Mesodermal cell (in vitro differentiated cells): ENCODE data around the gene PIEZO1.

Source experiments
- H3K27ac ChIP-seq: 2 replicates; pipeline ENCODE4 v1.7.0; 2013; ENCODE audit warnings: mild to moderate bottlenecking, low read depth, low read length, moderate library complexity; ENCODE audit not compliant: severe bottlenecking
- H3K36me3 ChIP-seq: 2 replicates; pipeline ENCODE4 v1.7.1; 2013; ENCODE audit warnings: mild to moderate bottlenecking, low read length, moderate library complexity; ENCODE audit not compliant: control insufficient read depth, insufficient read depth
- H3K4me1 ChIP-seq: one replicate; pipeline ENCODE4 v1.7.1; 2013; ENCODE audit warnings: mild to moderate bottlenecking, low read length; ENCODE audit not compliant: insufficient read depth, control insufficient read depth, poor library complexity, severe bottlenecking
- H3K4me3 ChIP-seq: 2 replicates; pipeline ENCODE4 v1.7.0; 2013; ENCODE audit warnings: low read length, control low read depth, mild to moderate bottlenecking; ENCODE audit not compliant: insufficient read depth, poor library complexity, severe bottlenecking; ENCODE audit errors: extremely low read depth
- H3K9me3 ChIP-seq: 2 replicates; pipeline ENCODE4 v1.7.1; 2013; ENCODE audit warnings: mild to moderate bottlenecking, low read length, moderate library complexity; ENCODE audit not compliant: control insufficient read depth
- WGBS, 2 experiments: methylation state at CpG; one replicate each; pipeline ENCODE4 v1.1.5; 2013; ENCODE audit warnings: missing lambda C conversion rate in 2 of 2; ENCODE audit not compliant: insufficient coverage in 2 of 2; 5-methylcytosine and 5-hydroxymethylcytosine counted together

PIEZO1 gene

DNA sequence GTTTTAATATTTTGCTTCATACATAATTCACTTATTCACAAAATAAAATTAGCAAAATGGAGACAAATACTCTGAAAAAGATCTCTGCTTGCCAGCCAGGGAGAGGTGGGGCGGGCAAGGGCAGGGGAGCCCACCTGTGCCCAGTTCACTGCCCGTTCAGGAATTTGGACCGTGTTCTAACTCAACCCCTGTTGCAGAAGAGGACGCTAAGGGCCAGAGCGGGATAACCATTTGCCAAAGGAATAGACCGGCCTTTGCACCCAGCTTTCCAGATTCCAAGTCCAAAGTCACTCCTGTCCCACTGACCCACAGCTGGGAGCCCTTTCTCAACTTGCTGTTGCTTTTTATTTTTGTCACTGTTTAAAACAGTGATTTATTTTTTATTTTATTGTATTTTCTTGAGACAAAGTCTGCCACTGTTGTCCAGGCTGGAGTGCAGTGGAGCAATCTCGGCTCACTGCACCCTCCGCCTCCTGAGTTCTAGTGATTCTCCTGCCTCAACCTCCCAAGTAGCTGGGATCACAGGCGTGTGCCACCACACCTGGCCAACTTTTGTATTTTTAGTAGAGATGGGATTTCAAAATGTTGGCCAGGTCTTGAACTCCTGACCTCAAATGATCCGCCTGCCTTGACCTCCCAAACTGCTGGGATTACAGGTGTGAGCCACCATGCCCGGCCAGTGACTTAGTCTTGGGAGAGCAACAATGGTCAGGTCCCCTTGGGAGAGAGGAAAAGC lies 2.7 kb upstream of the PIEZO1 start:
- Histone ChIP-seq H3K4me3 (no peak overlapping the region), H3K27ac (no peak overlapping the region), H3K36me3 (no peaks in the 10 kb centered on the region), H3K9me3 (no peaks in the 10 kb centered on the region), H3K4me1 (peaks cover 25% of the 10 kb centered on the region)
- WGBS, 2 experiments = 91 to 95% methylated on average over 8 to 10 of the region's 11 CpGs

- Histone ChIP-seq H3K36me3 (no peaks in the 10 kb centered on the region), H3K4me1 (peaks cover 43% of the 10 kb centered on the region), H3K4me3 (peak overlapping the region; percentile 50), H3K27ac (peak overlapping the region; percentile 94), H3K9me3 (no peaks in the 10 kb centered on the region)
- 0 to 1% methylated on average over 18 to 27 of the region's 32 CpGs for WGBS, 2 experiments
Observed at GRCh38 chr16:88784856-88785105, 239 bp downstream of the PIEZO1 start.

DNA sequence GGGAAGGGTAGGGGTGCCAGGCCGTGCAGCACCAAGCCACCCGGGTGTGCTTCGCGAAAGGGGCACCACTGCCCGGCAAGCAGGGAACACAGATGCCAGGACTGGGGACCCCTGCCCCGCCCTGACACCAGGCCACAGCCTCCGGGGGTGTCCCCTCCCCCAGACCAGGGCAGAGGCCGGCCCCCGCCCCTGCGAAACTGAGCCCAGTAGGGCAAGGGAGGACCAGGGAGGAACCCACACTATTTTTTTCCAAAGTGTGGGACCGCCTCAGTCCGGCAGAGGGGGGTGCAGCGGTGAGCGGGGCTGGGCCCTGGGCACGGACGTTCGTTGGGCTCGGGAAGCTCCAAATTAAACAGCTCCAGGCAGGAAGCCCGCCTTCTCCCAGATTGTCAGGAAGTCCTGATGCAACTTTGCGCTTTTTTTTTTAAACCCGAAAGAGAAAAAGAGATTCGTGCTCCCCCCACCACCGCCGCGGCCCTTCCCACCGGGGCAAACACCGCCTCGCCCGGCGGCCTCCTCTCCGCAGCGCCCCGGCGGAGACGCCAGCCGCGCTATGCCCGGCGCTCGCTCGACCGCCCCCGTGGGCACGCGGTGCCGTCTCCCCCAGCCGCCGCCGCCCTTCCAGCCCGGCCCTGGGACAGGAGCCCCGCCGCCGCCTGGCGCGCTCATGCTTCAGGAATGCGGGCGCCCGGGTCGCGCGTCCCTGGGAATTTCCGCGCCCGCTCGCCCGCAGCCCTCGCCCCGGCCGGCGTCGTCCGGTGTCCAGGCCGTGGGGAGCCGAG lies 755 bp downstream of the PIEZO1 start:
- H3K27ac ChIP-seq = peak overlapping the region; percentile 94

DNA sequence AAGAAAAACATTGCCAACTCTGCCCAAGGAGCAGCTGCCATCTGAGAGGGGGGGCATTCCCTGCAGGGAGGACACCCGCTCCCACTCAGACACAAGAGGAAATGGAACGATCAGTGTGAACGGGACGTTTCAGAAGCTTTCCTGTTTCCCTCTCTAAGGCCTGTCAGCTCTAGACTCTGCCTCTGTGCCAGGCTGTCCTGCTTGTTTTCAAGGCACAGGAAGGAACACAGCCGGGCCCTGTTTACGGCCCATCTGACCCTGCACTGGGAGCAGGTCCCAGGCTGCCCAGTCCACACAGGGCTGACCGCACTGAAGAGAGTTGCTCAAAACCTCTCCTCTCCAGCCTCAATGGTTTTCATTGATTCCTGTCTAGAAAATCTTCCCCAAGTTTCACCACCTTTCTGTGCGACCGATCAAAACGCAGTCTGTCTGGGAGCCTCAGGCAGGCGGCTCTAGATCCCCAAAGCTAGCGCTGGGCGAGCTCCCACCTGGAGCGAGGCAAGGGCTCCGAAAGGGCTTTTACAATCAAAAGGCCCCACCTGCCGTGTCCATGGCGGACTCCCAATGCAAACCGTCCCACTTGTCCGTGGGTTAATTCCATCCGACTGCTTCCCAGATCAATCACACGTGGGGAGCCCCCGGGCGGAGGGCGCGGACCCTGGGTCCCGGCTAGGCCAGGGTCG lies 1.5 kb downstream of the PIEZO1 start:
- WGBS, 2 experiments = 80 to 82% methylated on average over 25 to 27 of the region's 27 CpGs
- H3K4me1 ChIP-seq = peaks cover 48% of the 10 kb centered on the region
- H3K4me3 ChIP-seq = peak overlapping the region; percentile 50
- peak overlapping the region; percentile 94 for H3K27ac ChIP-seq
- H3K9me3 ChIP-seq = no peaks in the 10 kb centered on the region
- no peaks in the 10 kb centered on the region for H3K36me3 ChIP-seq

More for the DNA sequence above, 755 bp downstream of the PIEZO1 start:
- Histone ChIP-seq H3K4me1 (peaks cover 46% of the 10 kb centered on the region), H3K9me3 (no peaks in the 10 kb centered on the region), H3K4me3 (peak overlapping the region; percentile 50), H3K36me3 (no peaks in the 10 kb centered on the region)
- 9 to 12% methylated on average over 43 to 63 of the region's 74 CpGs for WGBS, 2 experiments

DNA sequence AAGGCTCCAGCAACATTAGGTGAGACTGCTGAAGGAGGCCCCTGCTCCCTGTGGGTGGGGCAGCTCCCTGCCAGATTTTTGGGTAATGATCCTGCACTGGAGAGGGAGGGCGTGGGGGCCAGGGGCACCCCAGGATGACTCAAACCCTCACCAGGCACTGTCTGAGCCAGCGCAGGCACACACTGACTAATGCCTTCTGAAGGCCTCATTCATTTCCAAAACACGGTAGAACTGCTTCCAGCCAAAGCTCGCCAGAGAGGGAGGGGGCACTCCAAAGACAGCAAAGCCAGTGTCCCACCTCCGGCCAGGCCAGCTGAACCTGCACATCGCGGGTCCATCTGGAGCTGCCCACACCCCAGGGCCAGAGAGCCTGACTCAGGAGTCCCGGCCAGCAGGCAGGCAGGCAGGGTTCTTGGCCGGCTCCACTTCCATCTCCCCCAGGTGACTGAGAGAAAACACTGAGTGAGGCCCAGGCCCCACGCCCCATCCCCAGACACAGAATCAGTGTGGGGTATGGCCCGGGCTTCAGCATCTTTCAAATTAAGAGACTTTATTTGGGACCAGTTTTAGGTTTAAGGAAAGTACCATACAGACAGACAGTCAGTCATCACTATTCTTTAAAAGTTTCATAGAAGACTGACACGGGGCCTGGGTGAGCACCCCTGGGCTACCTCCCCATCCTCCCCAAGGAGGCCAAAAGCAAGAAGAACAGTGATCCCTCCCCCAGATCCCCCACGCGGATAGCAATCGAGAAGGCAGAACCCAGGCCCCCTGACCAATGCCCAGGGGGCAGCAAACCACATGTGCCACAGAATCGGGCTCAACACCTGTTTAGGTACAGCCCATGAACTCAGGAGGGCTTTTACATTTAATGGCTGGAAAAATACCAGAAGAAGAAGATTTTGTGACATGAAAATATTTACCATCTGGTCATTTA lies 2.3 kb downstream of the PIEZO1 start:
- H3K9me3 ChIP-seq = no peaks in the 10 kb centered on the region
- H3K4me1 ChIP-seq = peaks cover 51% of the 10 kb centered on the region
- H3K27ac ChIP-seq = peak overlapping the region; percentile 94
- peak overlapping the region; percentile 50 for H3K4me3 ChIP-seq
- H3K36me3 ChIP-seq = no peaks in the 10 kb centered on the region
- WGBS, 2 experiments = 84 to 85% methylated on average over 10 to 13 of the region's 16 CpGs

DNA sequence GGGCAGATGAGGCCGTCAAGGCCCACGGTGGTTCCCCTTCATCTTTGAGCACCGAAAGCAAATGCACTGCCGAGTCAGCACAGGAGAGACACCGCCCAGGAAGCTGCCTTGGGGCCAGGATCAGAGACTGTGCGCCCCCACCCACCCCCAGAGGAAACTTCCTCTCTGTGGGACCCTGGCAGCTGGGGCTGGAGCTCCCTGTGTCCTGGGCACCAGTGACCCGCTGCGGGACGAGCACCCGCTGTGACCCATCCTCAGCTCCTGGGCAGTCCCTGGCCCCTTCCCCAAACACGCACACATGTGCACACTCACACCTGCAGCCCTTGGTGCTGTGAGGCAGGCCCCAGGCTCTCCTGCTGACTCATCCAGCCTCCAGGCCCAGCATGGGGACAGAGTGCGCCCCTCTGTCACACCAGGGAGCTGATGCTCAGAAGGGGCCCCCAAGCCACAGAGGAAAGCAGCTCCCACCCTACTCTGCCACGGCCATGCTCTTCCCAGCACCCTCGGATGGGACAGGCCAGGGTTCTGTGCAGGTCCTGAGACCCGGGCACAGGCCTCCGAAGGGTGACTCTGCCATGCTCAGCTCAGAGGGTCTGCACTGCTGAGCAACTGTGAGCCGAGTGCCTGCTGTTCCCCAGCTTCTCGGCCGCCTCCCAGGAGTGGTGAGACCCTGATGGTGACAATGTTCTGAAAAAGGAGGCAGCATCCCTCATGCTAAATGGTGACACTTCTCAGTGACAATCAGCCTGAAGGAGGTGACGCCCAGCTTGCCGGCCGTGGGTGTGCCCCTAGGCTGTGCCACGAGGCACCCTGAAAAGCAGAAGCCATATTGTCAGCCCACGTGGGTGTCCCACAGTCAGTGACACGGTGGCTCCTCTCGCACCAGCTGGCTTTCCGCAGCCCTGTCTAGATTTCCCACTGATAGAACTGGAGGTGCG lies 3.6 kb downstream of the PIEZO1 start:
- no peak overlapping the region for H3K4me3 ChIP-seq
- H3K4me1 ChIP-seq = peaks cover 59% of the 10 kb centered on the region
- WGBS, 2 experiments = 88 to 96% methylated on average over 18 to 27 of the region's 28 CpGs
- H3K9me3 ChIP-seq = no peaks in the 10 kb centered on the region
- H3K27ac ChIP-seq = no peak overlapping the region
- peaks cover 3% of the 10 kb centered on the region for H3K36me3 ChIP-seq

- WGBS, 2 experiments = 81 to 89% methylated on average over 9 of the region's 13 CpGs
- Histone ChIP-seq H3K9me3 (no peaks in the 10 kb centered on the region), H3K4me3 (no peak overlapping the region), H3K36me3 (peaks cover 5% of the 10 kb centered on the region), H3K27ac (no peak overlapping the region), H3K4me1 (peaks cover 56% of the 10 kb centered on the region)
Observed at GRCh38 chr16:88780142-88781062, 4.6 kb downstream of the PIEZO1 start.

DNA sequence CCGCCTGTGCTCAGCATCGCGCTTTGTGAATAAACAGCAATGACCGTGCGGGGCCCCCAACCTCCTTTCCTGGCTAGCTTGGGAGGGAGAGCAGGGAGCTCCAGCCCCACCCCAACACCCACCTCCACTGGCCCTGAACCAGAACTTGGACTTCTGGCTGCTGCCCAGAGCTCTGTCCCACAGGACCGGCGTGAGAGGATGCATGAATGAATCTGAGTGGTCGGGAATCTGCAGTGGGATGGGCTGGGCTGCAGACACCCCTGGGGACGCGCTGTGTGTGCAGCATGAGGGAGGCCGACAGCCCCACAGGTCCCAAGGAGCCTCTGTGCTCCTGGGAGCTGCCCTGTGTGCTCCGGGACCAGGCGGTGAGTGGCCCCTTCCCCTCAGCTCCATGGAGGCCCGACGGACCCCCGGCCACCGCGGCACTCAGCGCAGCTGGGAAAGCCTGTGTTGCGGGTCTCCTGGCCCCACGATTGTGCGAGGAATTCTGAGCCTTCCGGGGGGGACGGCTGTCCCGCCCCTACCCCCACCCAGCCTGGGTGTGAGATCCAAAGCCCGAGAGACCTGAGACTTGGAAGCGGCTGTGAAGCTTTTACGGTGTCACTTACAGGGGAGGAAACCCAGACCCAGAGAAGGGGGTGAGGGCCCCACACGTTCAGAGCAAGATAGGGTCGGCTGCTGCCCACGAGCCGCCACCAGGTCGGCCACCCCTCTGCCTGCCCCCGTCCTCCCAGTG lies 5.4 kb downstream of the PIEZO1 start:
- WGBS, 2 experiments = 81 to 84% methylated on average over 22 to 30 of the region's 34 CpGs
- no peak overlapping the region for H3K4me3 ChIP-seq
- no peaks in the 10 kb centered on the region for H3K9me3 ChIP-seq
- peaks cover 5% of the 10 kb centered on the region for H3K36me3 ChIP-seq
- H3K27ac ChIP-seq = no peak overlapping the region
- peaks cover 58% of the 10 kb centered on the region for H3K4me1 ChIP-seq
